Activated T-cell treated with anti-CD3 and anti-CD28 coated beads for 48 hours (primary cell): Measurements from ENCODE around the gene MMD.
"Not testable (repeated sequence)": the region's sequence is repeated elsewhere in the genome, so short reads cannot be mapped to it uniquely, and the experiment has no call there.

Experiments used
- DNase-seq: peaks from one replicate; pipeline ENCODE4 v3.0.0-alpha.2; 2020; ENCODE audit warnings: low read depth

The MMD gene

DNA sequence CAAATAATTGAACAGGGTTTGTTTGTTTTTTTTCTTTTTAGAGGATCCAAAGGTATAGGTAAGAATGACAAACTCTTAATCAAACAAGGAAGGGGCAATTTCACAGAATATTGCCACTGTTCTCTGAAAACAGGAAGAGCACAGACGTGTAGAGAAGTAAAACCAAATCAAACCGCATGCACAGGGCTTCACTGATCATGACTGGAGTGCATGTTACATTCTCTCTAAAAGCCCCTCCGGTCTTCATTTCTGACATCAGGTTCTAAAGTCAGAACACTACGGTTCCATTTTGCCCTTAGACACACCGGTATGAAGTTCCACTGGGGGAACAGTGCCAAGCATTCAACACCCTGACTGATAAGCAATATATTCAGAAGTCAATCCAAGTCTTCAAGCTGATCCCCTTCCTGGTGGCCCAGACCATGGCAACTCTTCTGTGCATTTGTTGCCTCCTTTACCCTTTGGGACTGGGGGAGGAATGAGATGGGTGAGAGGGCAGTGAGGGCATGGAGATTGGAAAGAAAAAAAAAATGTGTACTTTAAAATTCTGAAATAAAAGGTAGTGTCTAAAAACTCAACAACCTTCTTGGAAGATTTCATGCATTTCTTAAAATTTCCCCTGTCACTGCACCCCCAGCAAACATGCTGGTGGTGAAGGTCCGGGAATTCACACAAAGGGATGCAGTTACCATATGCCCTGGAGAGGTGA, 1.4 kb downstream of the MMD start:
- no peak for DNase-seq

DNA sequence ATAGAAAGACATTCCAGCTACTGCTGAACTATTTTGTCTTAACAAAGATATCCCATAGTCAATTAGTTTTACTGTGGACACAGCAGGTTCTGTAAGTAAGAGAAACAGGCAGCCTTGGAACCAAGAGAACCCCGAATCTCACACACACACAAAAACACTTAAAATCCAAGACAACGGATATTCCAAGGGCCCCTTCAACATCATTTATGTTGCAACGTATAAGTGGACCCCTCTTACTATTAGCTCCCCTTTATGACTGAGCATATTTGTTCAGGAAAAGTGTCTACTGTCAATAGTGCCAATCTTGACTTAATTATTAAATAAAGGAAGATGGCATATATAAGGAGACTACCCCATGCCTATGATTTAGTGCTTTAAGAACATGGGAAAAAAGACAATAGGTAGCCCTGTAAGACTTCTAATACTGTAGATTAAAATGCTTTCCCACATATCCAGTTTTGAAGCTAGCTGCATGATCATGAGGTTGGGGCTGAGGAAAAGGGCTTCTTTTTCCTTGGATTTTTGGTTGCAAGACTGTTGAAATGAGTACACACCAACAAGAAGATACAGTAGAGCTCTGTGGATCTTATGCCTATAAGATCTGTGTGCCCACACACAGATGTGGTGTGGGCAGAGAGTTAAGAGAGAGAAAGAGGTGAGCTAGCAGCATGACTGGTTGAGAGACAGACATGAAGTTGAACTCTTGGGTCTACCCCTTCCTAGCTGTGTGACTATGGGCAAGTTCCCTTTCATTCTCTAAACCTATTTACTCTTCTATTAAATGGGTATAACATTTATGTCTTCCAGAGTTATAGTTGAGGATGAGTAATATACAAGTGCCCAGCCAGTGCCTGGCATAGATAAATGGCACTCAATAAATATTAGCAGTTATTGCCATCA, 3.0 kb downstream of the MMD start:
- DNase-seq, result no peak

DNA sequence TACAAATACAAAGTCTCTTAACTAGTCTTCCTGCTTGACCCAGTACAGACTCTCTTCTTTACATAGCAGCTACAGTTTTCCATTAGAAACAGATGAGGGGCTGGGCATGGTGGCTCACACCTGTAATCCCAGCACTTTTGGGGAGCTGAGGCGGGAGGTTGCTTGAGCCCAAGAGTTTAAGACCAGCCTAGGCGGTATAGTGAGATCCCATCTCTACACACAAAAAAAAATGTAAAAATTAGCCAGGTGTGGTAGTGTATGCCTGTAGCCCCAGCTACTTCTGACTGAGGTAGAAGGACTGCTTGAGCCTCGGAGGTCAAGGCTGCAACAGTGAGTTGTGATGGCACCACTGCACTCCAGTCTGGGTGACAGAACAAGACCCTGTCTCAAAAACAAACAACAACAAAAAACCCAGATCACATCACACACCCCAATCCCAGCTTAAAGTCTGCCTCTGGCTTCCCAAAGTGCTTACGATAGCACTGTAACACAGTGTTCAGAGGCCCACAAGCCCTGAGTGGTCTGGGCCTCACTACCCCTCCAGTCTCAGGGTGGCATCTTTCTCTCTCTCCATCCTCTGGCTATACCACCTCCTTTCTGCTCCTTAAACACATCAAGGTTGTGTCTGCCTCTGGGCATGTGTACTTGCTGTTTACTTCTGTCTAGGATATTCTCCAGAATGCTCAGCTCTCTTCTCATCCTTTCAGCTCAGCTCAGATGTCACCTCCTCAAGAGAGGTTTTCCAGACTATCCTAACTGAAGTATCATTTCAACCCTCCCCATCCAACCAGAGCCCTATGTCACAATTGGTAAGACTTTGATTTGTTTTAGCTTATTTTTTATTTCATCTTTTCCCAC, 4.0 kb downstream of the MMD start:
- no peak for DNase-seq

DNA sequence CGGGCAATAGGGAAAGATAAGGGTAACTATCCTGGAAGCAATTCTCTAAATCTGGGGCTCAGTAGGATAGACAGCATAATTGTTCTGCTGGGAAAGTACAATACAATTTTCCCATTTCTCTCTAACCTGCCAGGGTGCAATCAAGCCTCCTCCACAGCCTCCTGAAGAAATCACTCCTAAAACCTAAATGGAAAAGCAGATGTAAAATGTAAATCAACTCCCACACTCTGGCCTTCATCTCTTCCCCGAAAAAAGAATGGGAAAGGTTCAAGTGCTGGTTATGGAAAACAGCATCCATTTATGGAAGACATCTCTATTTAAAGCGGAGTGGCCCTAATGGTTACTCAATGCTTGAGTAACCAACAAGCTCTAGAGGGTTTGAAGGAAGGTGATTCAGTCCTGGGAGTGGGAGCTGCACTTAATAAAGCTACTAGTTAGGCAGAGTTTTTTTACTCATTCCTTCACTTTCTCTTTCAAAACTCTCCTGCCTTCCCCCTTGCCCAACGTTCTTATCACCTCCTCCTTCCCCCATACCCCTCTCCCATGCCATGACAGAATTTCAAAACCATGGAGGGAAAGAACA, 5.1 kb downstream of the MMD start:
- no peak for DNase-seq

DNA sequence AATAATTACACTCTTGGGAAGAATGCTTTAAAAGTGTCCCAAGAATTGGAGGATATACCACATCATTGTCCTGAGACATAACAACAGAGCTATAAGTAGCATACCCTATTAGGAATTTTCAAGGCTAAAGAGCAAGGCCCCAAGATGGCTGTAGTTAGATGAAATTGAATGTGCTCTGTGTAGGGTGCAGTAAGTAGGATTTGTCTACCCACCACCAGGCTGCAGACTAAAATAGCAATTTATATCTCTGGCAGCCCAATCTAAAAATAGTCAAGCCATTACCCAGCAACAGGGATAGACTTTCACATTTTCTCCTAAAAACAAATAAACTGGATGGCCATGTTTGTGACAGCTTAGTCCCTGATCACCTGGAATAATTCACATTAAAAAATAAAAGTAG, 5.6 kb downstream of the MMD start:
- no peak for DNase-seq

DNA sequence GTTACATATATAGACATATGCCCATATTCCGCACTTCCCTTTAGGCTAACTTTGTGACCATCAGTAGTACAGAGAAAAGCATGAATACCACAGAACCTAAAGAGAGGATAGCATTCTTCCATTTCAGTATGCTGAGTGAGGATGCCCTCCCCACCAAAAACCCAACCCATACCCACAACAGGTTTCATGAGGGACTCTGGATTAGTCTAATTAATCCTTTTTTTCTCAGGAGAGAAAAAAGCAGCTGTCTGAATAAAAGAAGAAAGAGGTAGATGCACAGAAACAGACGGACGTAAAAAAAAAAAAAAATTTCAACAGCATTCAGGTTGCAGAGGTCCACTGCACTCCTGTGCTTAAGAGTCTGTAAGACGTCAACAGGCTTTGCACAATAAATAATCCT, 6.7 kb downstream of the MMD start:
- no peak for DNase-seq

DNA sequence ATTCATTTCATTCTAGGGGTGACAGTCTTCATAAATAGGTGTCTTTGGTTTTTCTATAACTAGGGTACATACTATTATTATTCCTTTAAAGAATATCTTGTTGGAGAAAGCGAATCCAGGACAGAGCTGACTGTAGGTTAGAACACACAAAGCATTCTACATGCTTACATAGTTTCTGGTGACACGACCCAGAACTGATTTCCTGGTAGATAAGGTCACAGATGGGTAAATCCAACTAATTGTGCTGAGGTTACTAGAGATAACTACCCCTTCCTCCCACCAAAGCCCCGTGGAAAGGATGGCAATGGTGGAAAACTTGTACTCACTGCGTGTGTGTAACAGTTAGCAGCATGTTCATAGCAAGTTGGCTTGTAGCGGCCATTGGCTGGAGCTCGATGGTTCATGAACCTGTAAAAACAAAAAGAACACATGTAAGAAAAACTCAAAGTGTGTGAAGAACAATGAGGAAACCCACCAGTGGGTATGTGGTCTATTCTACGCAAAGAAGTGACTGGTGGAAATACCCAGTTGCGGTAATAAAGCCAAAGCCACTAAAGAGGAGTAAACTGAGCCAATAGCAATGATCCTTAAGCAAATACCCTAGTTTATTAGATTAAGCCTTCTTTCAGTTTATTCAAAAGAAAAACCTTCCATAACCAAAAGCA, 7.7 kb downstream of the MMD start:
- DNase-seq, result no peak

DNA sequence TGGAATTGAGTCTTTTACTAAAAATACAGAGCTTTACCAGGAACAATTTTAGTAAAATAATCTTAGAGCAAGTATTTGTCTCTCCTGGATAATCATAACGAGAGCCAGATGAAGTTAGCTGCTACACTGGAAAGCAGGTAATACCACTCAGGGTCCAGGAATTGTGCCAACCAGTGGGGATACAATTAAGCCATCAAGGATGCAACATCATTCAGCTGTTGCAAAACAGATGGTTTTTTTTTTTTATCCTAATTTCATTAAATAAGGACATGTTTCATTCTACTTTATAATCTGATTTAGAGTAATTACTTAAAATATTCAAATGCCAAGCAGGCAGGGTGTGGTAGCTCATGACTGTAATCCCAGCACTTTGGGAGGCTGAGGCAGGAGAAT, 10.2 kb downstream of the MMD start:
- no peak for DNase-seq

DNA sequence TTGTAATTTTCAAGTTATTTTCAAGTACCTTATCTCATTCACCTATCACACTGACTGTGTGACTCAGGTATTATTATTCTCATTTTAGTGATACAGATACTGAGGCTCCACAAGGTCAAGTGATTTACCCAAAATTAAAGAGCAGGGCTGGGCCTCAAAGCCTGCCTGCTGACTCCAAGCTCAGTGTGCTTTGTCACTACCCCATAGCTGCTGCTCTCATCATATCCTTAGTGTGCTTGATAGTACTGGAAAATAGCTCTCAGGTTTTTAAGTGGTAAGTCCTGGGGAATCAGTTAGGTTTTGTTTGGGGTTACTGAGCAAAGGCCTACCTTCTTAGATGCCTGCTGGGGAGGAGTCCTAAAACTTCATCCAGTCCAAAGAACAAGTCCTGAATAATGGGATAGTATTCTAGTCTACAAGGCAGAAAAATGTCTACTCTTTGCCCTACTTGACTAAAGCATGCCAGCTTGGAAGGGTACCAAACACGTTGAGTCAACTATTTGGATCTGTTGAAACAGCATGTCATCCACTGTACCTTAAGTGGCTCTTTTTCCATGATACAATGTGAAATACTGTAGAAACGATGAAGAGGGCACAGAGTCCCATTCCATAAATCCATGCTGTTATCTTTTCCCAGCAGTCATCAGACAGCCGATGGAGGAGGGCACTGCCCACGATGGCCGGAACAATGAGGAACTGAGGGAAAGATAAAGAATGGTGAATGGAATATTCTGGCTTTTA, 10.7 kb downstream of the MMD start:
- DNase-seq, result no peak

DNA sequence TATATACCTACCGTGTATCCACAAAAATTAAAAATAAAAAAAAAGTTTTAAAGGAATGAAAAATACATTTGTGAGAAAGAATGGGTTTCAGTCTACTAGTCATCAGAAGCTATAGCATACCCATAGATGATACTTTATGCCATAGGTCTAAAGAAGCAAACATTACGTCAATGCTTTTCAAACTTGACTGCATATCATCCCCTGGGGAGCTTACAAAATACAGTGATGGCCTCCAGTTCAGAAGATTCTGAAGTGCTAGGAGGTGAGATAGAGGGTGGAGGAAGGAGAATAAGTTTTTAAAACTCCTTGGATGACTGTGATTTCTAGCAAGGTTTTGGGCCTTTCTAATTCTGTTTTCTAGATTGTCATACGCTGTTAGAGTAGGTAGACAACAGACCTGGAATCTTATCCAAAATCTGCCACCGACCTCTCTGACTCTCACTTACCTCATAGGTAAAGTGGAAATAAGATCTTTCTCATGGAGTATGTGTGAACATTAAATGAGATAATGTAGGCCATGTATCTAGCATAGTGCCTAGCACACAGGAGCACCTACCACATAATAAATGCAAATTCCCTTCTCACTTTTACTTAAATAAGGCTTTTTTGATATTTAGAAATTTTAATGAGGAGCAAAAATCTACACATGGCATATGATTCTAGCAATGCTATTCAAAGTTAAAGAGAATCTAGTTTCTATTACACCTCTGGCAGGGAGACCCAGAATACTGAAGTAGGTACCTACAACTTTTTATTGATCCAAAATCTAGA, 12.4 kb downstream of the MMD start:
- no peak for DNase-seq

DNA sequence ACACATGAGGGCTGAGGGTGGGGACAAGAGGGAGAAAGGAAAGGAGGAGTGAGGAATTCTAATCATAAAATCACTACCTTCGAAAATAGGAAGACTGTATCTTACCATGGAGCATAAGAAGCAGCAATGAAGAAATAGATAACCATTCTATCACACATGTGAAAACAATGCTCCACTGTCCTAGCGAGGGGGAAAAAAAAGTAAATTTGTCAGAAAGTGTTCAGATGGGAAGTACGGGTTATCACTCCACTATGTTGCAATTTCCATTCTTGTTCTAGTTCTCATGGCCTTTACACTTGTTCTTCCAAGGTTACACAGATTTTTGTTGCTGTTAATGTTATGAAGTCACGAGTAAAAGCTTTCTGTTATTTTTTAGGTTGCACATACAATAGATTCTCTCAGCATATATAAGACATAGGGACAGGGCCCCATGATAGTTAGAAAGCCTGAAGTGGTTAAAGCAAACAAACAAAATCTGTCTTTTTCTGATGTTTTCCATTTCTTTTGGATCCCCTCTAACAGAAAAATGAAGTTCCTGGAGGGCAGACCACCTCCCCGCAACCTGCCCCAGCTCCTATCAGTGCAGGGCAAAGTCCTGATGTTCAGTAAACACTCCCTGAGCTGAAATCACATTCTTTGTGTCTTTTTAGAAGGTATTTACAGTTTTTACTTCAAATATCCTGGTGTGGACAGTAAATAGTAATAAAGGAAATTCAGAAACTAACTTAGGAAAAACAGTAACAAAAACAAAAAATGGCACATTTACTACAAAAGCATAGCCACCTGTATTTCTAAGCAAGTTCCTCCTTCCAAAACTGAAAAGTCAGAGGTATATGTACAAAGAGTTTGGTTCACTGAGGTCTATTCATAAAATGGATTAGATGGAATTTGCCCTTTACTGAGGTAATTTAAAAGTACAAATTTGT, 13.7 kb downstream of the MMD start:
- DNase-seq, result no peak

DNA sequence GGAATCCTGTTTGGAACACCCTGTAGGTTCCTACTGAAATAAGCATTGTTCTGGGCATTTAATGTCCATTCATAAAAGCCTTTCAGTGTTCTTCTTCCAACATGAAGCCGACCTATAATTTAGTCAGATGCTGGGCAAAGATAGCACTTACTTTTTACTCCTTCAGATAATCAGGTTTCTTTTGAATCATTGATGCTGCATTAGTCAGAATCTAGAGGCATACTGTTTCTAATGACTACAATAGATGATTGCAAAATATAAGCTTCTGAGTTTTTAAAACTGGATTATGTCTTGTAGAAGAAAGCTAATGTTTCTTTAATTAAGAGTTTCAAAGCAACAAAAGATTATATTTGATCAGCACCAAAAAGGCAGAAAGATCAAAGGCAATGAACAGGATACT, 16.0 kb downstream of the MMD start:
- DNase-seq, result no peak

DNA sequence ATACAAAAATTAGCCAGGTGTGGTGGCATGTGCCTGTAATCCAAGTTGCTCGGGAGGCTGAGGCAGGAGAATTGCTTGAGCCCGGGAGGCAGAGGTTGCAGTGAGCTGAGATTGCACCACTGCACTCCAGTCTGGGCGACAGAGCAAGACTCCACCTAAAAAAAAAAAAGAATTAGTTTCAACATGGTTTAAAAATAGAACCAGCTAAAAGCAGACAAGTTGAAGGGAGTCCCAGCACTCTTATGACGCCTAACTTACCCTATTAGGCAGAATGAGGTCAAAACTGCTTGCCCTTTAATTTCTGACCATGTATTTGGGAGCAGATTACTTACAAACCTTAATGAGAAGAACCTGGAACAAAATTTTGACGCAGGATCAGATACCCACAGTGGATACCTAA, 17.4 kb downstream of the MMD start:
- not testable (repeated sequence) for DNase-seq

DNA sequence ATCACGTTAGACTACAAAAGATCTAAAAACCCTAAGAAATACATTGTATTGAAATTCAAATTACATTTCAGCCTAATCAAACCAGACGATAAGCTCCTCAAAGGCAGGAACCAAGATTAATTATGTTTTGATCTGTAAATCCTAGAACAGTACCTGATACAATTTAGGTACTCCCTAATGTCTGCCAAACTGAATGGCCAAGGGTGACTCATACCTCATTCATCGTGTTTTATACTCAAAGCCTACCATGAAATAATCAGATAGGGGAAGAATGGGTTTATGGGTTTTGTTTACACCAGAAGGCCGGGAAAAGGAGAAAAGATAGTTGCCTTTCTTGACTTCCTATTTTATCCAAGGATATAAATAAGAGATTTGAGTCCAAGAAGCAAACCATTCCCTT, 19.3 kb downstream of the MMD start:
- no peak for DNase-seq

DNA sequence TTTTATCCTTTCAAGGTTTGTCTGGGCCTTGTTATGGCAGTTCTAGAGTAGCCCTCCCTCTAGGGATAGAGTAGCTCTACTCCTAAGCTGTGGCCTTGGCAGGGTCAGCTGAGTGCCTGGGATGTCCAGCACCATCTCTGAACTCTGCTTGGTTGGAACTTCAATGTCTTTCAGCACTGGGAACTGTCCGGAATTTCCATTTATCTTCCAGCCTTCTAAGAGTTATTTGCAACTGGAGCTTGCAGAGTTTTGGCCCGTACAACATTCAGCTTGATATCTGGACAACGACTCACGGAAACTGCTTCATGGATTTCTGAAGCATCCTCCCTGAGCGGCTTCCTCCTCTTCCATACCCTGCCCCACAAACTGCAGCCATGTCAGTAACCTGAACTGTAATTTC, 22.9 kb downstream of the MMD start:
- DNase-seq, result no peak

DNA sequence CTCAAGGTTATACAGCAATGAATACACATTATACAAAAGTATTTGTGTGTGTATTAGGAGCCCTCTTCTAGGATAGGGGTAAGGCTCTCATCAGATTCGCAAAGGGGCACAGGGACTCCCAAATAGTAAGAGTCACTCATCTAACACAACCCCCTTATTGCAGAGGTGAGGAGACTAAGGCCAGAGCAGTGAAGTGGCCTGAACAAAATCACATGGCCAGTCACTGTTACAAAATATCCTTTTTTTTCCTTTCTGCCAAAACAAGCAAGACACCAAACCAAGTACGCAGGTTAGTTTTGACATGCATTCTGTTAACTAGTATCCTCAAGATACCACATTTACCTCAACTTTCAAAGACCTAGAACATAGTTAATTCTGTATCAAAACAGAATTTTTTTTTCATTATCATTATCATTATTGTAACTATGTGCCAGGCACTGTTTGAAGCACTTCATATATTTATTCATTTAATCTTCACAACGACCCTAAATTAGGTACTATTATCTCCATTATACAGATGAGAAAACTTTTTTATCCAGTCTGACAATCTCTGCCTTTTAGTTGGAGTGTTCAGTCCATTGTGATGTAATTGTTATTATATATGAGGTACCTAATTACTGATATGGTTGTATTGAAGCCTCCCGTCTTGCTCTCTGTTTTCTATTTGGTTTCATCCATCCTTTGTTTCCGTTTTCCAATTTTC, 25.7 kb downstream of the MMD start:
- DNase-seq, result no peak

DNA sequence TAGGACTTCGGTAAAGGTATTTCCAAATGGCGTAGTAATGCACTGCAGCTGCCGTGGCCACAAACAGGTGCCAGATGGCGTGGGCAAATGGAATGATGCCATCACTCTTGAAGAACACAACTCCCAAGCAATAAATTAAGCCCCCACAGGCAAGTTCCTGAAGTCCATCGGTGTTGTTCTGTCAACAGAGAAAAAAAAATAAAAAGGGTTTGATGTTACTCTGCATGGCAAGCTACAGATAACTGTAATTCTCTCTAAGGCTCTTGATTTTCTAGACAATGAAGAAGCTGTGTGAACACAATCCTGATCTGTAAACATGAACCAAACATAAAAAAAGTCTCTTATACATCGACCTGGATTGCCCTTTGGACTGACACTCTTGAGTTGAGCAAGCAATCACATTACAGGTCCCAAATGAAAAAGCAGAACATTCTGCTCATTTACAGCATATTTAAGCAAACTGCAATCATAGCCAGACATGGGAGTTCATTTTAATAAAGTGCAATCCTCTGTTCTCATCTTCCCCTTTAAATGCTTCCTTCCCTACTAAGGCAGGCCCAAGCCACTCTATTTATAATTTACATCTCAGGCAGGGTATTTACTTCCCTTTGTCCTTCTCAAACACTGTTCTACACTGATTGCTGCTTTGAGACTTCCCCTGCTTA, 27.1 kb downstream of the MMD start:
- DNase-seq, result no peak
